Activated T-helper 1 cell treated with anti-CD3 and anti-CD28 coated beads, Interleukin-12 subunit alpha, Interleukin-12 subunit beta, Interleukin-2, Interleukin-4 antibody, amounts not matched to agents 30 ng/mL and 10 ng/mL and 1 ng/mL, durations not matched to agents 14 hours and 24 hours and 36 hours (primary cell): ENCODE data around the gene NISCH. TPM values are rescaled to one million over a fixed set of nuclear protein-coding genes. Genes with fewer than 3 reads are reported as not detected.
A peak's percentile ranks its signal among the peaks of the same experiment; 100 is the strongest.

Source experiments
- DNase-seq: peaks from one replicate; pipeline ENCODE4 v3.0.0; 2021; ENCODE audit warnings: low spot score
- H3K27ac Mint-ChIP-seq: one replicate; pipeline ENCODE4 v1.8.0; 2021; ENCODE audit warnings: mild to moderate bottlenecking, mixed read lengths
- H3K27me3 Mint-ChIP-seq: one replicate; pipeline ENCODE4 v1.8.0; 2022; ENCODE audit warnings: mild to moderate bottlenecking, moderate library complexity, mixed read lengths; ENCODE audit not compliant: insufficient read depth
- H3K36me3 Mint-ChIP-seq: one replicate; pipeline ENCODE4 v1.8.0; 2021; ENCODE audit warnings: low read depth, mixed read lengths
- H3K4me1 Mint-ChIP-seq: one replicate; pipeline ENCODE4 v1.8.0; 2021; ENCODE audit warnings: low read depth, mixed read lengths
- H3K4me3 Mint-ChIP-seq: one replicate; pipeline ENCODE4 v1.8.0; 2021; ENCODE audit warnings: mild to moderate bottlenecking, moderate library complexity, mixed read lengths
- H3K9me3 Mint-ChIP-seq: one replicate; pipeline ENCODE4 v1.8.0; 2021; ENCODE audit warnings: mixed read lengths
- intact Hi-C: fragments of 100-400 bp; cut with micrococcal nuclease; formaldehyde crosslinking; loops from one replicate; pipeline ENCODE4 v1.15.1; 2024
- total RNA-seq: library from RNA; stranded (reverse); gene quantifications from 2 replicates; pipeline ENCODE4 v1.2.3, GENCODE V29; 2022

NISCH gene
- total RNA-seq, 1 donor from 2014 or later = 74.2 TPM

- intact Hi-C loops = loop anchor here (10.0 kb wide), 1 partner anchor 401 kb away; the partner anchor contains the start of gene DUSP7
- H3K4me1 Mint-ChIP-seq = peaks cover 39% of the 10 kb centered on the region
Observed at GRCh38 chr3:52456169-52456799, 880 bp downstream of the NISCH start.

GRCh38 chr3:52456800-52457183 lies 1.4 kb downstream of the NISCH start:
- H3K4me1 Mint-ChIP-seq = peaks cover 39% of the 10 kb centered on the region
- no peaks in the 10 kb centered on the region for H3K27me3 Mint-ChIP-seq
- no peaks in the 10 kb centered on the region for H3K9me3 Mint-ChIP-seq
- peak overlapping the region; percentile 96 for H3K4me3 Mint-ChIP-seq
- H3K27ac Mint-ChIP-seq = peak overlapping the region; percentile 93
- no peak for DNase-seq
- intact Hi-C loops = loop anchor here (10.0 kb wide), 1 partner anchor 402 kb away; the partner anchor contains the start of gene DUSP7
- H3K36me3 Mint-ChIP-seq = peaks cover 25% of the 10 kb centered on the region

More at GRCh38 chr3:52456169-52456799, 880 bp downstream of the NISCH start:
- no peak for DNase-seq
- Mint-ChIP-seq H3K9me3 (no peaks in the 10 kb centered on the region), H3K27me3 (no peaks in the 10 kb centered on the region), H3K36me3 (peaks cover 25% of the 10 kb centered on the region), H3K4me3 (peak overlapping the region; percentile 96), H3K27ac (peak overlapping the region; percentile 93)

GRCh38 chr3:52458031-52458760 lies 2.8 kb downstream of the NISCH start:
- Mint-ChIP-seq H3K4me3 (peak overlapping the region; percentile 20), H3K36me3 (peaks cover 29% of the 10 kb centered on the region), H3K9me3 (no peaks in the 10 kb centered on the region), H3K27me3 (no peaks in the 10 kb centered on the region), H3K27ac (peak overlapping the region; percentile 15), H3K4me1 (peaks cover 42% of the 10 kb centered on the region)
- no peak for DNase-seq
- intact Hi-C loops = loop anchor here (10.0 kb wide), 1 partner anchor 403 kb away; the partner anchor contains the start of gene DUSP7

GRCh38 chr3:52458770-52459545 lies 3.6 kb downstream of the NISCH start:
- no peak for DNase-seq
- Mint-ChIP-seq H3K36me3 (peaks cover 29% of the 10 kb centered on the region), H3K9me3 (no peaks in the 10 kb centered on the region), H3K4me1 (peaks cover 44% of the 10 kb centered on the region), H3K27me3 (no peaks in the 10 kb centered on the region), H3K4me3 (no peak overlapping the region), H3K27ac (no peak overlapping the region)
- intact Hi-C loops = loop anchor here (10.0 kb wide), 1 partner anchor 404 kb away; the partner anchor contains the start of gene DUSP7

- no peaks in the 10 kb centered on the region for H3K27me3 Mint-ChIP-seq
- no peaks in the 10 kb centered on the region for H3K9me3 Mint-ChIP-seq
- no peak overlapping the region for H3K27ac Mint-ChIP-seq
- DNase-seq = no peak
- peaks cover 24% of the 10 kb centered on the region for H3K4me1 Mint-ChIP-seq
- peaks cover 31% of the 10 kb centered on the region for H3K36me3 Mint-ChIP-seq
- H3K4me3 Mint-ChIP-seq = no peak overlapping the region
- intact Hi-C loops = no loop called here
Observed at GRCh38 chr3:52461874-52462273, 6.5 kb downstream of the NISCH start.

GRCh38 chr3:52463416-52463815 lies 8.0 kb downstream of the NISCH start:
- H3K4me1 Mint-ChIP-seq = peaks cover 8% of the 10 kb centered on the region
- DNase-seq = no peak
- H3K27me3 Mint-ChIP-seq = no peaks in the 10 kb centered on the region
- no peak overlapping the region for H3K27ac Mint-ChIP-seq
- no peak overlapping the region for H3K4me3 Mint-ChIP-seq
- intact Hi-C loops = no loop called here
- peaks cover 18% of the 10 kb centered on the region for H3K36me3 Mint-ChIP-seq
- no peaks in the 10 kb centered on the region for H3K9me3 Mint-ChIP-seq

- Mint-ChIP-seq H3K27me3 (no peaks in the 10 kb centered on the region), H3K4me1 (peaks cover under 1% of the 10 kb centered on the region)
Observed at GRCh38 chr3:52468336-52468735, 12.9 kb downstream of the NISCH start.

GRCh38 chr3:52469001-52469400 lies 13.6 kb downstream of the NISCH start:
- Mint-ChIP-seq H3K27ac (no peak overlapping the region), H3K4me3 (no peak overlapping the region), H3K9me3 (no peaks in the 10 kb centered on the region), H3K4me1 (no peaks in the 10 kb centered on the region), H3K36me3 (peaks cover 18% of the 10 kb centered on the region), H3K27me3 (no peaks in the 10 kb centered on the region)
- no peak for DNase-seq
- intact Hi-C loops = no loop called here

More at GRCh38 chr3:52468336-52468735, 12.9 kb downstream of the NISCH start:
- intact Hi-C loops = no loop called here
- DNase-seq = no peak
- peaks cover 13% of the 10 kb centered on the region for H3K36me3 Mint-ChIP-seq
- no peaks in the 10 kb centered on the region for H3K9me3 Mint-ChIP-seq
- no peak overlapping the region for H3K4me3 Mint-ChIP-seq
- H3K27ac Mint-ChIP-seq = no peak overlapping the region

GRCh38 chr3:52470920-52471319 lies 15.5 kb downstream of the NISCH start:
- intact Hi-C loops = no loop called here
- Mint-ChIP-seq H3K36me3 (peaks cover 20% of the 10 kb centered on the region), H3K27me3 (no peaks in the 10 kb centered on the region), H3K9me3 (no peaks in the 10 kb centered on the region), H3K27ac (no peak overlapping the region), H3K4me3 (no peak overlapping the region), H3K4me1 (no peaks in the 10 kb centered on the region)
- DNase-seq = no peak

- no peaks in the 10 kb centered on the region for H3K4me1 Mint-ChIP-seq
Observed at GRCh38 chr3:52471371-52472238, 16.2 kb downstream of the NISCH start.

GRCh38 chr3:52472239-52473000 lies 17.0 kb downstream of the NISCH start:
- no peak for DNase-seq
- Mint-ChIP-seq H3K36me3 (peaks cover 20% of the 10 kb centered on the region), H3K27me3 (no peaks in the 10 kb centered on the region), H3K4me3 (no peak overlapping the region), H3K4me1 (no peaks in the 10 kb centered on the region), H3K9me3 (no peaks in the 10 kb centered on the region), H3K27ac (no peak overlapping the region)
- intact Hi-C loops = no loop called here

More at GRCh38 chr3:52471371-52472238, 16.2 kb downstream of the NISCH start:
- Mint-ChIP-seq H3K27me3 (no peaks in the 10 kb centered on the region), H3K4me3 (no peak overlapping the region), H3K9me3 (no peaks in the 10 kb centered on the region), H3K36me3 (peaks cover 20% of the 10 kb centered on the region), H3K27ac (no peak overlapping the region)
- no peak for DNase-seq
- intact Hi-C loops = no loop called here
